KMS-11 (cell line): ENCODE measurements around the gene LRCH4.

Experiments used
- H2AFZ ChIP-seq: fragments of 200-600 bp; sonication (generic); 2 replicates; pipeline ENCODE4 v1.6.1; 2016; ENCODE audit warnings: antibody characterized with exemption, mixed run types, low read depth
- H3K27ac ChIP-seq: fragments of 200-600 bp; sonication (generic); 2 replicates; pipeline ENCODE4 v1.6.1; 2016; ENCODE audit warnings: mild to moderate bottlenecking, mixed run types
- H3K27me3 ChIP-seq: fragments of 200-600 bp; sonication (generic); 2 replicates; pipeline ENCODE4 v1.6.1; 2017; ENCODE audit warnings: mild to moderate bottlenecking, low read depth, mixed run types, moderate library complexity; ENCODE audit not compliant: insufficient read depth
- H3K36me3 ChIP-seq: fragments of 200-600 bp; sonication (generic); 2 replicates; pipeline ENCODE4 v1.6.1; 2017; ENCODE audit warnings: mild to moderate bottlenecking, mixed run types; ENCODE audit not compliant: insufficient read depth
- H3K4me1 ChIP-seq: fragments of 200-600 bp; sonication (generic); 2 replicates; pipeline ENCODE4 v1.6.1; 2016; ENCODE audit warnings: mild to moderate bottlenecking, low read depth, mixed run types; ENCODE audit not compliant: poor library complexity, severe bottlenecking
- H3K4me2 ChIP-seq: fragments of 200-600 bp; sonication (generic); 2 replicates; pipeline ENCODE4 v1.7.0; 2016; ENCODE audit warnings: mild to moderate bottlenecking, mixed run types
- H3K4me3 ChIP-seq: fragments of 200-600 bp; sonication (generic); IDR thresholded peaks from 2 replicates; pipeline ENCODE4 v1.6.1; 2017; ENCODE audit warnings: low read depth, low read length, mixed read lengths; ENCODE audit not compliant: insufficient read depth
- H3K79me2 ChIP-seq: fragments of 200-600 bp; sonication (generic); 2 replicates; pipeline ENCODE4 v1.6.1; 2016; ENCODE audit warnings: low read depth, mixed run types; ENCODE audit not compliant: insufficient read depth
- H3K9ac ChIP-seq: fragments of 200-600 bp; sonication (generic); 2 replicates; pipeline ENCODE4 v1.6.1; 2016; ENCODE audit warnings: mild to moderate bottlenecking, mixed run types
- H4K20me1 ChIP-seq: fragments of 200-600 bp; sonication (generic); 2 replicates; pipeline ENCODE4 v1.6.1; 2016; ENCODE audit warnings: mild to moderate bottlenecking, mixed run types; ENCODE audit not compliant: insufficient read depth
- CTCF ChIP-seq: fragments of 200-600 bp; sonication (generic); conservative IDR thresholded peaks from 2 replicates; pipeline ENCODE4 v1.6.1; 2017; ENCODE audit warnings: low read depth, mild to moderate bottlenecking, antibody characterized with exemption, low read length, moderate library complexity, mixed read lengths

LRCH4 gene

GRCh38 chr7:100559127-100559526, 26.8 kb downstream of the LRCH4 start:
- Histone ChIP-seq H4K20me1 (no peaks in the 10 kb centered on the region), H3K4me1 (peaks cover 11% of the 10 kb centered on the region), H3K27me3 (no peaks in the 10 kb centered on the region), H2AFZ (no peak overlapping the region), H3K27ac (no peak overlapping the region), H3K4me3 (no peak overlapping the region), H3K4me2 (no peak overlapping the region), H3K79me2 (no peaks in the 10 kb centered on the region), H3K9ac (no peak overlapping the region), H3K36me3 (no peaks in the 10 kb centered on the region)
- TF ChIP-seq CTCF = no peak

- Histone ChIP-seq H3K36me3 (no peaks in the 10 kb centered on the region), H3K4me3 (no peak overlapping the region), H3K4me2 (no peak overlapping the region), H4K20me1 (no peaks in the 10 kb centered on the region), H2AFZ (no peak overlapping the region), H3K27ac (no peak overlapping the region), H3K79me2 (no peaks in the 10 kb centered on the region), H3K9ac (no peak overlapping the region), H3K4me1 (peaks cover 11% of the 10 kb centered on the region), H3K27me3 (no peaks in the 10 kb centered on the region)
- TF ChIP-seq CTCF = no peak
Measured at GRCh38 chr7:100556541-100556940, 29.4 kb downstream of the LRCH4 start.

- Histone ChIP-seq H3K36me3 (no peaks in the 10 kb centered on the region), H2AFZ (no peak overlapping the region), H3K4me3 (no peak overlapping the region), H3K9ac (no peak overlapping the region), H3K27me3 (no peaks in the 10 kb centered on the region), H4K20me1 (no peaks in the 10 kb centered on the region), H3K79me2 (no peaks in the 10 kb centered on the region), H3K4me2 (no peak overlapping the region), H3K27ac (no peak overlapping the region), H3K4me1 (peaks cover 11% of the 10 kb centered on the region)
- no peak for TF ChIP-seq CTCF
Measured at GRCh38 chr7:100555701-100556100, 30.2 kb downstream of the LRCH4 start.

GRCh38 chr7:100553032-100553431, 32.9 kb downstream of the LRCH4 start:
- H3K36me3 ChIP-seq = no peaks in the 10 kb centered on the region
- H3K4me1 ChIP-seq = no peaks in the 10 kb centered on the region
- H2AFZ ChIP-seq = no peak overlapping the region
- no peak for TF ChIP-seq CTCF
- H4K20me1 ChIP-seq = no peaks in the 10 kb centered on the region
- H3K9ac ChIP-seq = no peak overlapping the region
- H3K4me2 ChIP-seq = no peak overlapping the region
- no peak overlapping the region for H3K4me3 ChIP-seq
- no peak overlapping the region for H3K27ac ChIP-seq
- no peaks in the 10 kb centered on the region for H3K27me3 ChIP-seq
- no peaks in the 10 kb centered on the region for H3K79me2 ChIP-seq
